Loucy (cell line): ENCODE results near the gene KTI12.
"Not testable (repeated sequence)": the region's sequence is repeated elsewhere in the genome, so short reads cannot be mapped to it uniquely, and the experiment has no call there.

Experiments used
- H2AFZ ChIP-seq: fragments of 200-600 bp; sonication (generic); 2 replicates; pipeline ENCODE4 v1.6.0; 2016; ENCODE audit warnings: antibody characterized with exemption, mild to moderate bottlenecking, low read length, moderate library complexity
- H3F3A ChIP-seq: fragments of 200-600 bp; 2 replicates; pipeline ENCODE4 v1.6.0; 2016; ENCODE audit warnings: antibody characterized with exemption, low read depth, mild to moderate bottlenecking
- H3K27me3 ChIP-seq: fragments of 200-600 bp; sonication (generic); 2 replicates; pipeline ENCODE4 v1.6.1; 2014; ENCODE audit warnings: low read length, mild to moderate bottlenecking; ENCODE audit not compliant: insufficient read depth, poor library complexity, severe bottlenecking
- H3K36me3 ChIP-seq: fragments of 200-600 bp; sonication (generic); 2 replicates; pipeline ENCODE4 v1.6.1; 2016; ENCODE audit warnings: low read length; ENCODE audit not compliant: insufficient read depth
- H3K4me1 ChIP-seq: fragments of 200-600 bp; sonication (generic); 2 replicates; pipeline ENCODE4 v1.5.1; 2014; ENCODE audit warnings: low read length, mild to moderate bottlenecking; ENCODE audit not compliant: insufficient read depth, poor library complexity, severe bottlenecking
- H3K4me2 ChIP-seq: fragments of 200-600 bp; sonication (generic); 2 replicates; pipeline ENCODE4 v1.6.0; 2014; ENCODE audit warnings: antibody characterized with exemption, low read length, low read depth, mild to moderate bottlenecking; ENCODE audit not compliant: poor library complexity, severe bottlenecking
- H3K4me3 ChIP-seq: fragments of 200-600 bp; sonication (generic); 2 replicates; pipeline ENCODE4 v1.5.1; 2014; ENCODE audit warnings: low read length, mild to moderate bottlenecking, mixed read lengths; ENCODE audit not compliant: poor library complexity, severe bottlenecking
- H3K79me2 ChIP-seq: fragments of 200-600 bp; sonication (generic); 2 replicates; pipeline ENCODE4 v1.6.1; 2014; ENCODE audit warnings: low read length; ENCODE audit not compliant: insufficient read depth
- H3K9ac ChIP-seq: fragments of 200-600 bp; sonication (generic); 2 replicates; pipeline ENCODE4 v1.6.0; 2014; ENCODE audit warnings: mild to moderate bottlenecking, low read depth, low read length, moderate library complexity; ENCODE audit not compliant: poor library complexity, severe bottlenecking
- H3K9me2 ChIP-seq: fragments of 200-600 bp; sonication (generic); replicated peaks from 2 replicates; pipeline ENCODE4 v1.6.1; 2016; ENCODE audit warnings: low read depth, low read length, mixed read lengths
- H3K9me3 ChIP-seq: fragments of 200-600 bp; sonication (generic); 2 replicates; pipeline ENCODE4 v1.6.1; 2014; ENCODE audit warnings: mild to moderate bottlenecking, antibody characterized with exemption, low read length, low read depth; ENCODE audit not compliant: insufficient read depth
- H4K20me1 ChIP-seq: fragments of 200-600 bp; sonication (generic); 2 replicates; pipeline ENCODE4 v1.6.0; 2014; ENCODE audit warnings: antibody characterized with exemption, low read length, mild to moderate bottlenecking; ENCODE audit not compliant: insufficient read depth, poor library complexity, severe bottlenecking
- EZH2phosphoT487 ChIP-seq: fragments of 200-600 bp; IDR thresholded peaks from 2 replicates; pipeline ENCODE4 v1.6.1; 2018; ENCODE audit warnings: antibody characterized with exemption, mild to moderate bottlenecking, moderate library complexity, borderline replicate concordance
- TF ChIP-seq, protein P1 (sequence below): fragments of 200-600 bp; sonication (generic); conservative IDR thresholded peaks from 2 replicates; pipeline ENCODE4 v1.5.1; 2014; ENCODE audit warnings: mild to moderate bottlenecking, antibody characterized with exemption, low read length

KTI12 gene, protein sequence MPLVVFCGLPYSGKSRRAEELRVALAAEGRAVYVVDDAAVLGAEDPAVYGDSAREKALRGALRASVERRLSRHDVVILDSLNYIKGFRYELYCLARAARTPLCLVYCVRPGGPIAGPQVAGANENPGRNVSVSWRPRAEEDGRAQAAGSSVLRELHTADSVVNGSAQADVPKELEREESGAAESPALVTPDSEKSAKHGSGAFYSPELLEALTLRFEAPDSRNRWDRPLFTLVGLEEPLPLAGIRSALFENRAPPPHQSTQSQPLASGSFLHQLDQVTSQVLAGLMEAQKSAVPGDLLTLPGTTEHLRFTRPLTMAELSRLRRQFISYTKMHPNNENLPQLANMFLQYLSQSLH

DNA sequence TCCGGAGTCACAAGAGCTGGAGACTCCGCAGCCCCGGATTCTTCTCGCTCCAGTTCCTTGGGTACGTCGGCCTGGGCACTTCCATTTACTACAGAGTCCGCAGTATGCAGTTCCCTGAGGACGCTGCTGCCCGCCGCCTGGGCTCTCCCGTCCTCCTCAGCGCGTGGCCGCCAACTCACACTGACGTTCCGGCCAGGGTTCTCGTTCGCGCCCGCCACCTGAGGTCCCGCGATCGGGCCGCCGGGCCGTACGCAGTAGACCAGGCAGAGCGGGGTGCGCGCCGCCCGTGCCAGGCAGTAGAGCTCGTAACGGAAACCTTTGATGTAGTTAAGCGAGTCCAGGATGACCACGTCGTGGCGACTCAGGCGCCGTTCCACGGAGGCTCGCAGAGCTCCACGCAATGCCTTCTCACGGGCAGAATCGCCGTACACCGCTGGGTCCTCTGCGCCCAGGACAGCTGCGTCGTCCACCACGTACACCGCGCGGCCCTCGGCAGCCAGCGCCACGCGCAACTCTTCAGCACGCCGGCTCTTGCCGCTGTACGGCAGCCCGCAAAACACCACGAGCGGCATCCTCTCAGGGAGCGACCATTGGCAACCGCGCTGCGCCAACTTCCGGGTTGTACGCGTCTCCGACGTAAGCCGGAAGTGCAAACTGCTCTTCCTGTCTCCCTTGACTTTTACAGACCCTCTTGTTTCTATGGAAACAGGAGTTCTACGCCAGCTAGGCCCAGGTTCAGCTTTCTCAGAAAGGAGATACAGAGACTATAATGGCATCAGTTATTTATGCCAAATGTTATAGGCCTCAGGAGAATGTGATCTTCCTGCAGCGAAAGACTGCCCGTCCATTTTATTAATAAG lies at the start of gene KTI12:
Gene KTI12 (minus strand): TSS at position 621 of the 860 bp plus-strand sequence. CDS start 49 bp downstream, at position 572.
- H3K79me2 ChIP-seq, result peaks cover 33% of the 10 kb centered on the region
- H3K36me3 ChIP-seq, result peaks cover 14% of the 10 kb centered on the region; the same call in 1 of the 2 replicates
- H3K4me2 ChIP-seq, result peak within 1 kb of the TSS; percentile 94
- H3K9me3 ChIP-seq, result no peaks in the 10 kb centered on the region
- peaks cover 26% of the 10 kb centered on the region for H4K20me1 ChIP-seq
- H3K4me3 ChIP-seq, result peak within 1 kb of the TSS; percentile 88
- H2AFZ ChIP-seq, result peak within 1 kb of the TSS; percentile 87
- H3K4me1 ChIP-seq, result peaks cover 38% of the 10 kb centered on the region
- H3K9me2 ChIP-seq, result no peaks in the 10 kb centered on the region
- TF ChIP-seq, protein P1, sequence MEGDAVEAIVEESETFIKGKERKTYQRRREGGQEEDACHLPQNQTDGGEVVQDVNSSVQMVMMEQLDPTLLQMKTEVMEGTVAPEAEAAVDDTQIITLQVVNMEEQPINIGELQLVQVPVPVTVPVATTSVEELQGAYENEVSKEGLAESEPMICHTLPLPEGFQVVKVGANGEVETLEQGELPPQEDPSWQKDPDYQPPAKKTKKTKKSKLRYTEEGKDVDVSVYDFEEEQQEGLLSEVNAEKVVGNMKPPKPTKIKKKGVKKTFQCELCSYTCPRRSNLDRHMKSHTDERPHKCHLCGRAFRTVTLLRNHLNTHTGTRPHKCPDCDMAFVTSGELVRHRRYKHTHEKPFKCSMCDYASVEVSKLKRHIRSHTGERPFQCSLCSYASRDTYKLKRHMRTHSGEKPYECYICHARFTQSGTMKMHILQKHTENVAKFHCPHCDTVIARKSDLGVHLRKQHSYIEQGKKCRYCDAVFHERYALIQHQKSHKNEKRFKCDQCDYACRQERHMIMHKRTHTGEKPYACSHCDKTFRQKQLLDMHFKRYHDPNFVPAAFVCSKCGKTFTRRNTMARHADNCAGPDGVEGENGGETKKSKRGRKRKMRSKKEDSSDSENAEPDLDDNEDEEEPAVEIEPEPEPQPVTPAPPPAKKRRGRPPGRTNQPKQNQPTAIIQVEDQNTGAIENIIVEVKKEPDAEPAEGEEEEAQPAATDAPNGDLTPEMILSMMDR, result no peak
- TF ChIP-seq EZH2phosphoT487, result no peak
- no peaks in the 10 kb centered on the region for H3K27me3 ChIP-seq
- no peaks in the 10 kb centered on the region; the same call in 1 of the 2 replicates for H3F3A ChIP-seq
- peak within 1 kb of the TSS; percentile 87 for H3K9ac ChIP-seq

DNA sequence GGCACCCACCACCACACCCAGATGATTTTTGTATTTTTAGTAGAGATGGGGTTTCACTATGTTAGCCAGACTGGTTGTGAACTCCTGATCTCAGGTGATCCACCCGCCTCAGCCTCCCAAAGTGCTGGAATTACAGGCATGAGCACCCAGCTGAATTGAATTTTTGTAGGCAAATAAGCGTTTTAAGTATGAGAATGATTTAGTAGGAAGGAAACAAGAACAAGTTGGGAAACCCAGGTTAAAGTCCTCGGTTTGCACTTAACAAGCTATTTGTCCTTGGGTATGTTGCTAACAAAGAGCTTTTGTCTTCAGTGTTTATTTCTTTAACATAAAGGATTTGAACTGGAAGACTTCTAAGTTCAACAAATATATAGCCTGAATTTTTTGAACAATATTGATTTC lies 46.4 kb upstream of the KTI12 start:
- H3K79me2 ChIP-seq, result peaks cover 57% of the 10 kb centered on the region

DNA sequence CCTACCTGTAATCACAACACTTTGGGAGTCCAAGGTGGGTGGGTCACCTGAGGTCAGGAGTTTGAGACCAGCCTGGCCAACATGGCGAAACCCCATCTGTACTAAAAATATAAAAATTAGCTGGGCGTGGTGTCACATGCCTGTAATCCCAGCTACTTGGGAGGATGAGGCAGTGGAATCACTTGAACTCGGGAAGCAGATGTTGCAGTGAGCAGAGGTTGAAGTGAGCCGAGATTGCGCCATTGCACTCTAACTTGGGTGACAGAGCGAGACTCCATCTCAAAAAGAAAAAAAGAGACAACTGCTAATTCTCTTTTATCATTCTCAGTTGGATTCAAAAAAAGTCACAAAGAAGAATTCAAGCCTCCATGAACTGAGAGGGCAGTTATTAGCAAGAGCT lies 43.7 kb upstream of the KTI12 start:
- Histone ChIP-seq H3K79me2 (peaks cover 64% of the 10 kb centered on the region), H3K36me3 (peaks cover 47% of the 10 kb centered on the region)
- H2AFZ ChIP-seq, result not testable (repeated sequence)

More for the DNA sequence above, 46.4 kb upstream of the KTI12 start:
- H3K36me3 ChIP-seq, result peaks cover 49% of the 10 kb centered on the region
- H4K20me1 ChIP-seq, result peaks cover 24% of the 10 kb centered on the region
- no peaks in the 10 kb centered on the region for H3K27me3 ChIP-seq
- H2AFZ ChIP-seq, result no peak overlapping the region
- no peaks in the 10 kb centered on the region for H3K9me2 ChIP-seq
- TF ChIP-seq, protein P1, result no peak
- no peak for TF ChIP-seq EZH2phosphoT487
- H3K4me3 ChIP-seq, result no peak overlapping the region
- H3K9me3 ChIP-seq, result no peaks in the 10 kb centered on the region
- H3K4me1 ChIP-seq, result no peaks in the 10 kb centered on the region
- H3K9ac ChIP-seq, result no peak overlapping the region
- no peaks in the 10 kb centered on the region for H3F3A ChIP-seq
- no peak overlapping the region for H3K4me2 ChIP-seq

More for the DNA sequence above, 43.7 kb upstream of the KTI12 start:
- H3K9ac ChIP-seq, H3K4me3 ChIP-seq, H3K4me2 ChIP-seq, H3K4me1 ChIP-seq, H3K9me2 ChIP-seq, H3F3A ChIP-seq, H3K9me3 ChIP-seq, H3K27me3 ChIP-seq: not testable (repeated sequence)
- peaks cover 16% of the 10 kb centered on the region for H4K20me1 ChIP-seq
